ENCODE results near the gene LRRC4B. TPM values are rescaled to one million over a fixed set of nuclear protein-coding genes. Genes with fewer than 3 reads are reported as not detected.

LRRC4B gene
- total RNA-seq, 4 donors from 2014 or later, result 0.23 to 1.8 (median 0.35) TPM

DNA sequence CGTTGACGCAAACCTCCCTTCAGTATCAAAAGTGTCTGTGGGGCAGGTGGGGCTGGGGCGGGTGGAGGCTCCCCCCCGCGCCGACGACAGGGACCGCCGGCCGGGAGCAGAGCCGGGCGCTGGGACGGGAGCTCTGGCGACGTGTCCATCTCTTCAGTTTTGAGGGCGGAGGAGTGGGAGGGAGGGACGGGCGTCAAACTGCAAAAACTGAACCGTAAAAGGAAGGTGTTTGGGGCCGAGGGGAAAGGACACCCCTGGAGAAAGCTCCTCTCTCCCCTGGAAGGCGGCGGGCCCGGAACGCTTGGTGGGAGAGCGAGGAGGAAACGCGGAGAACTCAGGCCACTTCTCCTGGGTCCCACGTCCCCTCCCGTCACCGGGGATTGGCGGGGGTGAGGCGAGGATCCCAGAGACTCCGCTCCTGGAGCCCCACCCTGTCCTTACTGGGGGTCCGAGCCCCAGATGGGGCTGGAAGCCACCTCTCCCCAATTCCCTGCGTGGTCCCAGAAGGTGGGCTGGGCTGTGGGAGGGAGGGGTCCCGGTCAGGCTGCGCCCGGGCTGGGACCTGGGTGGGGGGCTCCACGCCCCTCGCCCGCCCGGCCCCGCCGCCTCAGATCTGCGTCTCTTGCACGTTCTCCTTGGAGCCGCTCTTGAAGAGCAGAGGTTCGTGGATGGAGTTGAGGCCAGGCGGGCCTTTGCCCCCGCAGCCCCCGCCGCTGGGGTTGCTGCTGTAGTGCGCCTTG, 51.1 kb downstream of the LRRC4B start:
- H3K4me3 ChIP-seq (ENCODE audit: low read depth, poor library complexity, severe bottlenecking), result no peak overlapping the region
- 58 to 71% methylated on average over 41 to 53 of the region's 53 CpGs for WGBS, 2 donors
- intact Hi-C loops (cut with DNase I; ENCODE audit: low total_unique reads), result no loop called here

DNA sequence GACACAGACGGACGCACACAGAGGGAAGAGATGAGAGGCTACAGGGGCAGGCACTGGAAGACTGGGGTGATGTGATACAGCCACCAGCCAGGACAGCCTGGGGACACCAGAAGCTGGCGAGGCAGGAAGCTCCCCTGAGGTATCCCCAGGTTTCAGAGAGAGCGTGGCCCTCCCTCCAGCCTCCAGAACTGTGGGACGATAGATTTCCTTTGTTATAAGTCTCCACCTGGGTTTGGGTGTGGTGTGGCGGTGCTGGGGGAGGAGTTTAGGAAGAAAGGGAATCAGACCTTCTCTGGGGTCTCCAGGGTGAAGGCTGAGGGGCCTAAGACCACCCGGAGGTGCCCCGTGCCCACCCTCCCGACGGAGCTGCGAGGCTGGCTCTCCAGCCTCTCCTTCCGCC, 51.8 kb downstream of the LRRC4B start:
- TF ChIP-seq, protein P1, sequence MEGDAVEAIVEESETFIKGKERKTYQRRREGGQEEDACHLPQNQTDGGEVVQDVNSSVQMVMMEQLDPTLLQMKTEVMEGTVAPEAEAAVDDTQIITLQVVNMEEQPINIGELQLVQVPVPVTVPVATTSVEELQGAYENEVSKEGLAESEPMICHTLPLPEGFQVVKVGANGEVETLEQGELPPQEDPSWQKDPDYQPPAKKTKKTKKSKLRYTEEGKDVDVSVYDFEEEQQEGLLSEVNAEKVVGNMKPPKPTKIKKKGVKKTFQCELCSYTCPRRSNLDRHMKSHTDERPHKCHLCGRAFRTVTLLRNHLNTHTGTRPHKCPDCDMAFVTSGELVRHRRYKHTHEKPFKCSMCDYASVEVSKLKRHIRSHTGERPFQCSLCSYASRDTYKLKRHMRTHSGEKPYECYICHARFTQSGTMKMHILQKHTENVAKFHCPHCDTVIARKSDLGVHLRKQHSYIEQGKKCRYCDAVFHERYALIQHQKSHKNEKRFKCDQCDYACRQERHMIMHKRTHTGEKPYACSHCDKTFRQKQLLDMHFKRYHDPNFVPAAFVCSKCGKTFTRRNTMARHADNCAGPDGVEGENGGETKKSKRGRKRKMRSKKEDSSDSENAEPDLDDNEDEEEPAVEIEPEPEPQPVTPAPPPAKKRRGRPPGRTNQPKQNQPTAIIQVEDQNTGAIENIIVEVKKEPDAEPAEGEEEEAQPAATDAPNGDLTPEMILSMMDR (IDR thresholded peaks at IDR 0.05), result no peak
- no peak for TF ChIP-seq POLR2A (IDR thresholded peaks at IDR 0.05)
- H3K4me3 ChIP-seq (ENCODE audit: low read depth, poor library complexity, severe bottlenecking), result no peak overlapping the region
- WGBS, 2 donors, result 38 to 41% methylated on average over 12 of the region's 12 CpGs
- intact Hi-C loops (cut with DNase I; ENCODE audit: low total_unique reads), result no loop called here
- no peak for DNase-seq (ENCODE audit: low spot score in 2 of 2)

More for the DNA sequence above, 51.1 kb downstream of the LRRC4B start:
- TF ChIP-seq, protein P1 (IDR thresholded peaks at IDR 0.05), result no peak
- TF ChIP-seq POLR2A (IDR thresholded peaks at IDR 0.05), result no peak
- no peak for DNase-seq (ENCODE audit: low spot score in 2 of 2)

DNA sequence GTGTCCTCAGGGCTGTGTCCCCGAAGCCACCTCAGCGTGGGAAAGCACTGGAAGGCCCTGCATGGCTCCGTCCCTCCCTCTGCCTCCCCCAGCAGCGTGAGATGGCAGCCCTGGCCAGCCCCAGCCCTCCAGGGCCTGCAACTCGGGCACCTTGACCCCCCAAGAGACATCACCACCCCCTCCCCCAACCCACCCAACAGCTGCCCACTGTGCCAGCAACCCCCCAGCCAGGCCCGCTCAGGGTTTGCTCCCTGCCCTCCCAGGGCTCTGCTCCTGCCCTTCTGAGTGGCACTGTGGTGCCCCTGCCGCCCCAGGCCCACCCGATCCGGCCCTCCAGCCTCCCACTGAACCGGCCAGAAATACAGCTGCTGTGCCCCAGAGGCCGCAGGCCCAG, 53.1 kb downstream of the LRRC4B start:
- TF ChIP-seq, protein P1 (IDR thresholded peaks at IDR 0.05), result no peak
- TF ChIP-seq POLR2A (IDR thresholded peaks at IDR 0.05), result no peak
- no peak overlapping the region for H3K4me3 ChIP-seq (ENCODE audit: low read depth, poor library complexity, severe bottlenecking)
- 71% methylated on average over 10 of the region's 11 CpGs; no CpG with 5 or more reads in 1 of the 2 donors for whole genome bisulfite sequencing, 2 donors
- DNase-seq (ENCODE audit: low spot score in 2 of 2), result no peak
- intact Hi-C loops (cut with DNase I; ENCODE audit: low total_unique reads), result no loop called here

DNA sequence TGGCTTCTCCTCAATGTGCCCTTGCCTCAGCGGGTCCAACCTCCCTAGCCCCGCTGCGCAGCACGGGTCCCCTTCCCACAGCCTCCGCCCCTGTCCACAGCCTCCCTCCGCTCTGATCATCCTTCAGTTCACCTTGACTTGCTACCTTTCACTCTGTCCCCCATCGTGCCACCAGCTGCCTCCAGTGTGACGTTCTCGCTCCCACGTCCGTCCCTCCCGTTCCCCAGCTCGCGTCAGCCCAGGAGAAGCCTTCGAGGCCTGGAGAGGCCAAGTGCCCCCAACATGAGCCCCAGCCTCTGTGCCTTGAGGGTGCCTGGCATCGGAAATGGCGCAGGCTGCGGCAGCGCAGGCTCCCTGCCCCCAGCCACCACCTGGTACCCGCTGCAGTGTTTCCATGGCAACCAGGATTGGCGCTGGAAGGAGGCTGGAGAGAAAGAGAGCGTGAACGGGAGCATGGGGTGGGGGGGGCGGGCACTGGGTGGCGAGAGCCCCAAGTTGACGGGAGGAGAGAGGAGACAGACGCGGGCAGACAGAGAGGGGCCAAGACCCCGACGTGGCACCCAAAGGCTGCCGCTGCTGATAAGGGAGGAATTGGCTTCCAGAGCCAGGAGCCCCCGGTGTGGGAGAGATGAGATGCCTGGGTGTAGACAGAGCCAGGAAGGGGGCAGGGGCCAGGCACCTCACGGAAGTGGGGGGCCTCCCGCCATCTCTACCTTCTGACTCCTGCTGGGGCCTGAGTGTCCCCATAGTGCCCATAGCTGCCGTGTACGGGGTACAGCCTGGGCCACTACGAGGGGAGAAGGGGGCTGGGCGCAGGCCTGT, 53.7 kb downstream of the LRRC4B start:
- DNase-seq (ENCODE audit: low spot score in 2 of 2), result no peak
- TF ChIP-seq, protein P1 (IDR thresholded peaks at IDR 0.05), result no peak
- TF ChIP-seq POLR2A (IDR thresholded peaks at IDR 0.05), result no peak
- no peak overlapping the region for H3K4me3 ChIP-seq (ENCODE audit: low read depth, poor library complexity, severe bottlenecking)
- intact Hi-C loops (cut with DNase I; ENCODE audit: low total_unique reads), result no loop called here
- 36 to 40% methylated on average over 37 to 38 of the region's 38 CpGs for WGBS, 2 donors

DNA sequence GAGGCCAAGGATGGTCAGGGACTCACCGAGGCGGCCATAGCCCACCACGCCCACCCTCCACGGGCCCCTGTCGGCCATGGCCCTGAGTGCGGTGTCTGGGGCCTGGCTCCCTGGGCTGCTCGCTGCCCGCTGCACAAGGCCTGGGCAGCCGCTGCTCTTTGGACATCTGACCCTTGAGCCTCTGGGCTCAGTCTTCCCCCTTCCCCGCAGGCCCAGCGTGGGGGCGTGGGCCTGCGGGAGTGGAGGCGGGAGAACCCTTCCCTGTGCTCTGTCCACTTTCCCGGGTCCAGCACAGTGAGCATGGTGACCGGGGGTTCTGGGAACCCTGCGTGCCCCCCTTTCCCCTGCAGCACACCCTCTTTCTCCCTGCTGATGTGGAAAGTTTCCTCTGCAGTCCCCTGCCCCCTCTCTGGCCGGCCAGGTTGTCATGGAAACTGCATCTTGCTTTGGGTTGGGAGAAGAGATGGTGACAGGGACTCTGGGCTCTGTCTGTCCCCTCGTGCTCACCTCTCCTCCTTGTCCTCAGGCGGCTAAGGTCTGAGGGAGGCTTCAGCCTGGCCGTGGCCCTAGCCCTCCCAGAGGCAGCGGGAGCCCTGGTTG, 54.4 kb downstream of the LRRC4B start, which contains the start of gene ASPDH:
TSS of gene ASPDH (minus strand) at position 168 of the 600 bp plus-strand sequence. CDS start at position 78, 90 bp downstream.
- no peak for DNase-seq (ENCODE audit: low spot score in 2 of 2)
- TF ChIP-seq, protein P1 (IDR thresholded peaks at IDR 0.05), result no peak
- TF ChIP-seq POLR2A (IDR thresholded peaks at IDR 0.05), result no peak
- H3K4me3 ChIP-seq (ENCODE audit: low read depth, poor library complexity, severe bottlenecking), result no peak within 1 kb of the TSS
- intact Hi-C loops (cut with DNase I; ENCODE audit: low total_unique reads), result no loop called here
- 47 to 53% methylated on average over 20 to 21 of the region's 22 CpGs for WGBS, 2 donors

Data from lower leg skin (tissue), 4 donors.